Activated T-helper 1 cell treated with anti-CD3 and anti-CD28 coated beads, Interleukin-2, amount 50 U/mL, for 16 hours (primary cell): Measurements from ENCODE around the gene LAMA2.

Source experiments
- DNase-seq, 2 donors: peaks; one replicate each; pipeline ENCODE4 v3.0.0-alpha.2; 2020; ENCODE audit warnings: low read depth in 1 of 2, low spot score in 1 of 2

The LAMA2 gene

DNA sequence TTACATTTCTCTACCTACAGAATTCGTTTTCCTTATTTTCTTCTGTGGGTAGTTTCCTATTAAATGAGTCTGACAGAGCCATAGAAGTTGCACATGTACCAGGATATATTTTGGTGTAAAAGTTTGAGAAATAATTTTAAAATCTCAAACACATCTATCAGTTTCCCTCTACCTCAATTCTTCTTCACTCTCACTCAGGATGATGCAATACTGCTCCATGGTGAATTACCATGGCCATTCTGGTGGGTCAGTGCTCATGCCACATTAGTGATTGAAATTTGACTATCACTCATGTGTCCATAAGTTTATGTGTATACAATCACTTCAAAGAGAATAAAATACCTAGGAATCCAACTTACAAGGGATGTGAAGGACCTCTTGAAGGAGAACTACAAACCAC, 675.3 kb downstream of the LAMA2 start:
- no peak for DNase-seq

DNA sequence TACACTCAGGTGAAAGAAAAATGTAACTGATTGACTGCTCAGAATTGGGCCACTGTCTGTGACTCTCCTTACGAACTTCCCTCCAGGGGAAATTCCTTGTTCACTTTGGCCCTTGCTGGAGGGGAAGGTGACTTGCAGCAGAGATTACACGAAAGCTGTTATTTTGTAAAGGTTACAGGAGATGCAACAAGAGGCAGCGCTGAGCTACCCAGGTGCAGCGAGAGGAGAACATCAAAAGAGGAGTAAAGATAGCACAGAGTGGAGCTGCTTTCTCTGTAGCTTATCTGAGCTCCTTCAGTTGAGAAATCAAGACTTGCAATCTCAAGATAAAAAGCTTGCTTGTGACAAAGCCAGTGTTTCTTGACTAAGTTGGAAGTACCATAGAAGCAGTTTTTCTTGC, 682.4 kb downstream of the LAMA2 start:
- DNase-seq: no peak

DNA sequence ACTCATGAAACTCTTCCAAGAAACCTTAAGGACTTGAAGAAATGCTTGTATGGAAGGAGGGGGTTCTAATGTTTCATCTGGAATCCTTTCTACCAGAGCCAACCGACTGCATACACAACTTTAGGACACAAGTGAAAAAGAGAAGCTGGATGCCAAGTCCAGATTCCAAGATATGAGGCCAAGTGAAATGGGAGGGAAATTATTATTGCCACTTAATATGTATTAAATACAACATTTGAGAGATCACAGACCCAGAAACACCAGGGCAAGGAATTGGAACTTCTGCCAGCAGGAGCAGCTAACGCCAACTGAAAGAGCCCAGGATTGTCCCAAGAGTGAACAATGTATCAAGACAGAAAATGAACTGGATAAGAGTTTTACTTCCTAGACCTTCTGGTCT, 682.9 kb downstream of the LAMA2 start:
- no peak for DNase-seq
